PC-3 (cell line): ENCODE measurements around the gene ISL2. TPM values are rescaled to one million over a fixed set of nuclear protein-coding genes. Genes with fewer than 3 reads are reported as not detected.

Source experiments
- ATAC-seq: fragments of 200-7000 bp; cut with Tn5 transposase; 2 replicates; pipeline ENCODE4 v1.9.1; 2020; ENCODE audit warnings: mild to moderate bottlenecking, moderate library complexity
- BruUV-seq: library from RNA; stranded (reverse); fragments of 400-500 nt; replicated peaks from 2 replicates; lab custom pipeline; 2021; lab: Mats Ljungman, UMichigan
- CTCF ChIA-PET: fragments of 300-600 bp; sonication (Branson Sonifier 250); formaldehyde crosslinking; loops from one replicate; lab custom pipeline; 2022; ENCODE audit warnings: antibody characterized with exemption; lab: Charles Lee
- POLR2A ChIA-PET: fragments of 300-600 bp; sonication (Branson Sonifier 250); formaldehyde crosslinking; loops from one replicate; lab custom pipeline; 2022; ENCODE audit warnings: antibody characterized with exemption; ENCODE audit not compliant: unreplicated experiment; lab: Charles Lee
- DNase-seq: peaks from one replicate; pipeline ENCODE4 v3.0.0-alpha.2; 2015
- H2AFZ ChIP-seq: fragments of 300-600 bp; sonication (generic); 2 replicates; pipeline ENCODE4 v1.6.0; 2016; ENCODE audit warnings: antibody characterized with exemption, low read length
- H3F3A ChIP-seq: fragments of 300-600 bp; sonication (generic); one replicate; pipeline ENCODE4 v1.6.0; 2017; ENCODE audit warnings: antibody characterized with exemption, low read length, control low read depth, mild to moderate bottlenecking; ENCODE audit not compliant: unreplicated experiment
- H3K27ac ChIP-seq: fragments of 300-600 bp; sonication (generic); 2 replicates; pipeline ENCODE4 v1.5.1; 2016; ENCODE audit warnings: mild to moderate bottlenecking, low read length
- H3K27me3 ChIP-seq: fragments of 300-600 bp; sonication (generic); 2 replicates; pipeline ENCODE4 v1.6.1; 2016; ENCODE audit warnings: low read length, mixed read lengths
- H3K36me3 ChIP-seq: fragments of 300-600 bp; sonication (generic); 2 replicates; pipeline ENCODE4 v1.6.1; 2016; ENCODE audit warnings: low read depth, mixed run types, low read length, mixed read lengths
- H3K4me1 ChIP-seq: fragments of 300-600 bp; sonication (generic); 2 replicates; pipeline ENCODE4 v1.5.1; 2016; ENCODE audit warnings: low read length; ENCODE audit not compliant: insufficient read depth
- H3K4me2 ChIP-seq: fragments of 300-600 bp; sonication (generic); 2 replicates; pipeline ENCODE4 v1.6.0; 2016; ENCODE audit warnings: low read length
- H3K4me3 ChIP-seq: fragments of 300-600 bp; sonication (generic); 2 replicates; pipeline ENCODE4 v1.5.1; 2016; ENCODE audit warnings: mild to moderate bottlenecking, low read length, mixed read lengths
- H3K79me2 ChIP-seq: fragments of 300-600 bp; sonication (generic); 2 replicates; pipeline ENCODE4 v1.6.1; 2017; ENCODE audit warnings: low read length, mixed read lengths
- H3K9ac ChIP-seq: fragments of 300-600 bp; sonication (generic); 2 replicates; pipeline ENCODE4 v1.6.0; 2016; ENCODE audit warnings: mild to moderate bottlenecking, low read length
- H3K9me2 ChIP-seq: fragments of 300-600 bp; sonication (generic); replicated peaks from 2 replicates; pipeline ENCODE4 v1.6.1; 2016; ENCODE audit warnings: mixed run types, low read length, mixed read lengths
- H3K9me3 ChIP-seq: fragments of 300-600 bp; sonication (generic); 2 replicates; pipeline ENCODE4 v1.6.1; 2016; ENCODE audit warnings: low read length, mixed read lengths
- H4K20me1 ChIP-seq: fragments of 300-600 bp; sonication (generic); 2 replicates; pipeline ENCODE4 v1.6.1; 2016; ENCODE audit warnings: low read length, mixed read lengths
- EZH2 ChIP-seq: fragments of 300-600 bp; sonication (generic); IDR thresholded peaks from one replicate; pipeline ENCODE4 v1.6.1; 2017; ENCODE audit warnings: antibody characterized with exemption, mild to moderate bottlenecking, low read length; ENCODE audit not compliant: unreplicated experiment
- EZH2phosphoT487 ChIP-seq: fragments of 300-600 bp; sonication (generic); IDR thresholded peaks from 2 replicates; pipeline ENCODE4 v1.6.1; 2018; ENCODE audit warnings: mild to moderate bottlenecking, antibody characterized with exemption, low read length, borderline replicate concordance
- intact Hi-C: fragments of 100-400 bp; cut with micrococcal nuclease; formaldehyde crosslinking; loops from 2 replicates; pipeline ENCODE4 v1.9.0; 2023
- total RNA-seq: library from RNA; depleted of rRNA; stranded (reverse); fragments of >200 nt; gene quantifications from 2 replicates; pipeline ENCODE4 v1.2.3, GENCODE V29; 2014
- TF ChIP-seq, protein P1 (sequence below): fragments of 300-600 bp; sonication (generic); conservative IDR thresholded peaks from 2 replicates; pipeline ENCODE4 v1.5.1; 2017; ENCODE audit warnings: antibody characterized with exemption, low read depth, mild to moderate bottlenecking, low read length

The ISL2 gene
- total RNA-seq, 1 experiment from 2014 or later: 3.6 TPM

DNA sequence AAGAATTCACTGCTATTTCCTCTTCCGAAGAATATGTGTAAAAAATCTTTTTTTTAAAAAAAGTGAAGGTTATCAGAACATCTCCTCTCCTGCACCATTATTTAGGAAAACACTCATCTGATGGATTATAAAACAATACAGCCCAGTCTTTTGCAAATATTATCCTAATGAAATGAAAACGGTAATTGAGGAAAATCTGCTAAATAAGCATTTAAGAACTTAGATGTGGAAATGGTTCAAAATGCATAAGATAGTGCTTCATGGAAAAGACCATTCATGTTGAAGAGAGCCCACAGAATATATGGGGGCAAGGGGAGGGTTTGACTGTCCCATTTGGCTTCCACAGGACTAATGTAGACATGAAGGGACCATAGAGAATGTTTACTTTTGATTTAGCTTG is 47.8 kb downstream of the ISL2 start:
- Histone ChIP-seq H3K9me2 (0 out of 2 replicates have a peak, but pooled peaks cover 7% of the 10 kb centered on the region), H3K27ac (no peak overlapping the region), H3K9ac (no peak overlapping the region), H2AFZ (no peak overlapping the region), H3K9me3 (no peaks in the 10 kb centered on the region), H4K20me1 (no peaks in the 10 kb centered on the region), H3K36me3 (no peaks in the 10 kb centered on the region), H3K4me3 (no peak overlapping the region), H3K4me1 (peaks cover 40% of the 10 kb centered on the region), H3K4me2 (no peak overlapping the region), H3K27me3 (no peaks in the 10 kb centered on the region), H3F3A (peaks cover 13% of the 10 kb centered on the region), H3K79me2 (no peaks in the 10 kb centered on the region)
- TF ChIP-seq EZH2 (no peak), EZH2phosphoT487 (no peak)
- TF ChIP-seq, protein P1, sequence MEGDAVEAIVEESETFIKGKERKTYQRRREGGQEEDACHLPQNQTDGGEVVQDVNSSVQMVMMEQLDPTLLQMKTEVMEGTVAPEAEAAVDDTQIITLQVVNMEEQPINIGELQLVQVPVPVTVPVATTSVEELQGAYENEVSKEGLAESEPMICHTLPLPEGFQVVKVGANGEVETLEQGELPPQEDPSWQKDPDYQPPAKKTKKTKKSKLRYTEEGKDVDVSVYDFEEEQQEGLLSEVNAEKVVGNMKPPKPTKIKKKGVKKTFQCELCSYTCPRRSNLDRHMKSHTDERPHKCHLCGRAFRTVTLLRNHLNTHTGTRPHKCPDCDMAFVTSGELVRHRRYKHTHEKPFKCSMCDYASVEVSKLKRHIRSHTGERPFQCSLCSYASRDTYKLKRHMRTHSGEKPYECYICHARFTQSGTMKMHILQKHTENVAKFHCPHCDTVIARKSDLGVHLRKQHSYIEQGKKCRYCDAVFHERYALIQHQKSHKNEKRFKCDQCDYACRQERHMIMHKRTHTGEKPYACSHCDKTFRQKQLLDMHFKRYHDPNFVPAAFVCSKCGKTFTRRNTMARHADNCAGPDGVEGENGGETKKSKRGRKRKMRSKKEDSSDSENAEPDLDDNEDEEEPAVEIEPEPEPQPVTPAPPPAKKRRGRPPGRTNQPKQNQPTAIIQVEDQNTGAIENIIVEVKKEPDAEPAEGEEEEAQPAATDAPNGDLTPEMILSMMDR: no peak
- intact Hi-C loops: no loop called here
- no peak for DNase-seq
- POLR2A ChIA-PET: no interaction called here
- no TSS peak for BruUV-seq
- no peak for ATAC-seq
- CTCF ChIA-PET: no interaction called here

DNA sequence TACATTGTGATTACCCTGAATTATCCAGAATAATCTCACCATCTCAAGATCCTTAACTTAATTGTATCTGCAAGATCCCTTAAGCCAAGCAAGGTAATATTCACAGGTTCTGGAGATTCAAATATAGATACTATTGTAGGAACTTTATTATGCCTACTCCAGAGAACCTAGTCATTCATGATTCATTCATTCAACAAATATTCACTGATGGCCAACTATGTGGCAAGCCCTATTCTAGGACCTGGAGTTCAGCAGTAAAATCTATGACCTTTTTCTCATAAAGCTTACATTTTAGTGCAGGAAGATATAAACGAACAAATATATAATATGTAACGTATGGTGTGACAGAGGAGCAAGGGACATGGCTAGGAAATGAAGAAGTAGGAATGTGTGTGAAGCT is 49.6 kb downstream of the ISL2 start:
- peak overlapping the region; percentile 75 for H3K4me2 ChIP-seq
- no peaks in the 10 kb centered on the region for H3K27me3 ChIP-seq
- H3K9me2 ChIP-seq: 0 out of 2 replicates have a peak, but pooled peaks cover 7% of the 10 kb centered on the region
- H3K4me3 ChIP-seq: peak overlapping the region; percentile 29; the same call in 1 of the 2 replicates
- ChIA-PET POLR2A (no interaction called here), CTCF (no interaction called here)
- peaks cover 13% of the 10 kb centered on the region for H3F3A ChIP-seq
- intact Hi-C loops: loop anchor here (5.0 kb wide), 1 partner anchor 39 kb away; no protein-coding TSS in a partner anchor
- peak overlapping the region; percentile 48 for H3K9ac ChIP-seq
- H2AFZ ChIP-seq: peak overlapping the region; percentile 59
- ATAC-seq: peak; percentile 96
- no peaks in the 10 kb centered on the region for H3K36me3 ChIP-seq
- BruUV-seq: no TSS peak
- peak overlapping the region; percentile 96 for H3K27ac ChIP-seq
- H3K4me1 ChIP-seq: peaks cover 52% of the 10 kb centered on the region
- H4K20me1 ChIP-seq: no peaks in the 10 kb centered on the region
- H3K9me3 ChIP-seq: no peaks in the 10 kb centered on the region
- TF ChIP-seq, protein P1: no peak
- no peak for TF ChIP-seq EZH2
- no peak for TF ChIP-seq EZH2phosphoT487
- DNase-seq: peak; percentile 94
- H3K79me2 ChIP-seq: no peaks in the 10 kb centered on the region

DNA sequence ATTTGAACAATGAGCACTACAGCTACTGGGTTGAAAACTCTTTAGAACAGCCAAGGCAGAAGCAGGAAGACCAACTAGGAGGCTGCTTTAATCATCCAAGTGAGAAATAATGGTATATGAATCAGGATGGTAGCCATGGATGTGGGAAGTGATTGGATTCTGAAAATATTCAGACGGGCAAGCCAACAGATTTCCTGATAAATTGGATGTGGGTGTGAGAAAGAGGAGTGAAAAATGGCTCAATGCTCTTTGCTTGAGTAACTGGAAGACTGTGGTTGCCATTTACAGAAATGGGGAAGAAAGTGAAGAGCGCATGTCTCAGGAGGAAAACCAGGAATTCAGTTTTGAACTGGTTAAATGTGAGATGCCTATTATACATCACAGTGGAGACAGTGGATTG is 50.4 kb downstream of the ISL2 start:
- Histone ChIP-seq H3K27ac (peak overlapping the region; percentile 96), H3K9ac (peak overlapping the region; percentile 48), H3K27me3 (no peaks in the 10 kb centered on the region), H3K79me2 (no peaks in the 10 kb centered on the region), H3K4me2 (peak overlapping the region; percentile 75), H3K4me3 (peak overlapping the region; percentile 29; the same call in 1 of the 2 replicates), H3F3A (peaks cover 13% of the 10 kb centered on the region), H3K9me2 (0 out of 2 replicates have a peak, but pooled peaks cover 7% of the 10 kb centered on the region), H4K20me1 (no peaks in the 10 kb centered on the region), H2AFZ (peak overlapping the region; percentile 59), H3K36me3 (no peaks in the 10 kb centered on the region), H3K9me3 (no peaks in the 10 kb centered on the region), H3K4me1 (peaks cover 59% of the 10 kb centered on the region)
- DNase-seq (no peak), ATAC-seq (no peak)
- no TSS peak for BruUV-seq
- ChIA-PET CTCF (no interaction called here), POLR2A (no interaction called here)
- intact Hi-C loops: loop anchor here (5.0 kb wide), 1 partner anchor 40 kb away; no protein-coding TSS in a partner anchor
- TF ChIP-seq EZH2phosphoT487 (no peak), EZH2 (no peak)
- TF ChIP-seq, protein P1: no peak
